A673 (cell line): Measurements from ENCODE around the gene ACTL7A.

Source experiments
- EZH2 ChIP-seq: fragments of 200-600 bp; sonication (generic); IDR thresholded peaks from 2 replicates; pipeline ENCODE4 v1.6.1; 2017; ENCODE audit warnings: borderline replicate concordance, low read depth, mild to moderate bottlenecking, mixed read lengths, antibody characterized with exemption, low read length; ENCODE audit not compliant: poor library complexity, severe bottlenecking
- TF ChIP-seq, protein P1 (sequence below): fragments of 300-800, 200-600 bp; sonication (generic); conservative IDR thresholded peaks from 2 replicates; pipeline ENCODE4 v1.5.1; 2017; ENCODE audit warnings: low read depth, mild to moderate bottlenecking, antibody characterized with exemption, low read length, moderate library complexity, mixed read lengths

DNA sequence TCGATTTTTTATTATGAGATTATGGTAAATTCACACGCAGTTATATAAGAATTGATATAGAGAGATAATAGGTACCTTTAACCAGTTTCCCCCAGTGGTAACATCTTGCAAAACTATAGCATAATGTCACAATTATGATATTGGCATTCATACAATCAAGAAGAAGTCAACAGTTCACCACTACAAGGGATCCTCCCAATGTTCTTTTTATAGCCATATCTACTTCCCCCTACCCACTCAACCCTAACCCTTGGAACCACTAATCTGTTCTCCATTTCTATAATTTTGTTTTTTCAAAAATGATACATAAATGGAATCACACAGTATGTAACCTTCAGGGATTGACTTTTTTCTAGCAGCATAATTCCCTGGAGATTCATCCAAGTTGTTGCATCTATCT lies 16.1 kb upstream of the ACTL7A start:
- TF ChIP-seq, protein P1, sequence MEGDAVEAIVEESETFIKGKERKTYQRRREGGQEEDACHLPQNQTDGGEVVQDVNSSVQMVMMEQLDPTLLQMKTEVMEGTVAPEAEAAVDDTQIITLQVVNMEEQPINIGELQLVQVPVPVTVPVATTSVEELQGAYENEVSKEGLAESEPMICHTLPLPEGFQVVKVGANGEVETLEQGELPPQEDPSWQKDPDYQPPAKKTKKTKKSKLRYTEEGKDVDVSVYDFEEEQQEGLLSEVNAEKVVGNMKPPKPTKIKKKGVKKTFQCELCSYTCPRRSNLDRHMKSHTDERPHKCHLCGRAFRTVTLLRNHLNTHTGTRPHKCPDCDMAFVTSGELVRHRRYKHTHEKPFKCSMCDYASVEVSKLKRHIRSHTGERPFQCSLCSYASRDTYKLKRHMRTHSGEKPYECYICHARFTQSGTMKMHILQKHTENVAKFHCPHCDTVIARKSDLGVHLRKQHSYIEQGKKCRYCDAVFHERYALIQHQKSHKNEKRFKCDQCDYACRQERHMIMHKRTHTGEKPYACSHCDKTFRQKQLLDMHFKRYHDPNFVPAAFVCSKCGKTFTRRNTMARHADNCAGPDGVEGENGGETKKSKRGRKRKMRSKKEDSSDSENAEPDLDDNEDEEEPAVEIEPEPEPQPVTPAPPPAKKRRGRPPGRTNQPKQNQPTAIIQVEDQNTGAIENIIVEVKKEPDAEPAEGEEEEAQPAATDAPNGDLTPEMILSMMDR, result no peak
- TF ChIP-seq EZH2, result no peak
